CD4-positive, alpha-beta T cell (primary cell): Measurements from ENCODE around the gene SYTL3. TPM values are rescaled to one million over a fixed set of nuclear protein-coding genes. Genes with fewer than 3 reads are reported as not detected.

Source experiments
- ATAC-seq: fragments of 200-7000 bp; cut with Tn5 transposase; one replicate; pipeline ENCODE4 v1.10.0; 2022; ENCODE audit warnings: mild to moderate bottlenecking; ENCODE audit not compliant: poor library complexity
- CTCF ChIA-PET: fragments of 350-600 bp; sonication (Branson Sonifier 250); formaldehyde crosslinking; loops from one replicate; lab custom pipeline; 2021; ENCODE audit warnings: antibody characterized with exemption, inconsistent platforms; lab: Charles Lee
- POLR2A ChIA-PET: fragments of 350-600 bp; sonication (Branson Sonifier 250); formaldehyde crosslinking; loops from one replicate; lab custom pipeline; 2021; ENCODE audit warnings: antibody characterized with exemption, inconsistent platforms; lab: Charles Lee
- DNase-seq, 14 experiments: peaks; one replicate each; pipeline ENCODE4 v3.0.0-alpha.2; 2013 to 2020; ENCODE audit warnings: mixed read lengths in 2 of 14
- H3K27ac ChIP-seq, 2 donors: one replicate each; pipeline versions ENCODE4 v1.5.1 to v1.7.0; 2013; ENCODE audit warnings: low read length in 2 of 2, low read depth in 1 of 2, mild to moderate bottlenecking in 1 of 2
- H3K27me3 ChIP-seq, 2 experiments: 1 replicate in 1 of 2; 2 replicates in 1 of 2; pipeline versions ENCODE4 v1.6.1 to v1.7.0; 2013; ENCODE audit warnings: low read length in 2 of 2, control low read depth in 1 of 2, mild to moderate bottlenecking in 1 of 2, moderate library complexity in 1 of 2; ENCODE audit not compliant: insufficient read depth in 2 of 2, control insufficient read depth in 1 of 2
- H3K36me3 ChIP-seq: one replicate; pipeline ENCODE4 v1.6.1; 2013; ENCODE audit warnings: low read length, control low read depth; ENCODE audit not compliant: insufficient read depth
- H3K4me1 ChIP-seq: one replicate; pipeline ENCODE4 v1.6.1; 2013; ENCODE audit warnings: low read length, control low read depth; ENCODE audit not compliant: insufficient read depth
- H3K4me3 ChIP-seq: one replicate; pipeline ENCODE4 v1.5.1; 2013; ENCODE audit warnings: mild to moderate bottlenecking, low read length, moderate library complexity
- H3K9me3 ChIP-seq, 2 experiments: 1 replicate in 1 of 2; 2 replicates in 1 of 2; pipeline versions ENCODE4 v1.6.1 to v1.7.0; 2013; ENCODE audit warnings: low read length in 2 of 2, mild to moderate bottlenecking in 2 of 2, control low read depth in 1 of 2, moderate library complexity in 1 of 2; ENCODE audit not compliant: control insufficient read depth in 1 of 2, insufficient read depth in 1 of 2
- H3K27ac Mint-ChIP-seq: one replicate; pipeline ENCODE4 v1.8.0; 2020; ENCODE audit warnings: mixed read lengths
- H3K27me3 Mint-ChIP-seq: one replicate; pipeline ENCODE4 v1.8.0; 2021; ENCODE audit warnings: mixed read lengths
- H3K36me3 Mint-ChIP-seq: one replicate; pipeline ENCODE4 v1.8.0; 2021; ENCODE audit warnings: low read depth, mixed read lengths
- H3K4me1 Mint-ChIP-seq: one replicate; pipeline ENCODE4 v1.8.0; 2021; ENCODE audit warnings: low read depth, mixed read lengths
- H3K4me3 Mint-ChIP-seq: one replicate; pipeline ENCODE4 v1.8.0; 2020; ENCODE audit warnings: mild to moderate bottlenecking, mixed read lengths
- H3K9me3 Mint-ChIP-seq: one replicate; pipeline ENCODE4 v1.8.0; 2020; ENCODE audit warnings: mixed read lengths
- intact Hi-C, 2 experiments: fragments of 100-400 bp; cut with DNase I in 1 of 2; cut with micrococcal nuclease in 1 of 2; formaldehyde crosslinking; loops; one replicate each; pipeline versions ENCODE4 v1.15.1 to v1.9.0; 2023 to 2025; cut with DNase I, micrococcal nuclease
- total RNA-seq, 174 experiments: library from RNA in 2 of 174; stranded (reverse) in 2 of 174; gene quantifications; one replicate each; pipeline ENCODE4 v1.2.3 and lab custom pipeline; 2021 to 2026
- TF ChIP-seq, protein P1 (sequence below): fragments of 200-600 bp; IDR thresholded peaks from one replicate; pipeline ENCODE4 v1.8.0; 2022; ENCODE audit warnings: antibody characterized with exemption, mild to moderate bottlenecking

Gene SYTL3
- total RNA-seq, 2 experiments from 2014 or later = 41.2 to 42.7 TPM

GRCh38 chr6:158703111-158703836, 53.4 kb downstream of the SYTL3 start:
- peaks cover 17% of the 10 kb centered on the region for H3K4me1 ChIP-seq
- intact Hi-C loops = loop anchor here in 1 of 2 experiments (5.0 to 10.0 kb wide), 2 partner anchors 109 to 402 kb away; no protein-coding TSS in a partner anchor
- CTCF ChIA-PET = interaction anchor here (0.6 to 1.5 kb wide), 16 partner anchors 12 to 306 kb away, joined by 3 to 11 read pairs (median 4); no protein-coding TSS in a partner anchor
- no peak overlapping the region for H3K27ac Mint-ChIP-seq
- H3K36me3 Mint-ChIP-seq = peaks cover 8% of the 10 kb centered on the region
- peaks cover 7% of the 10 kb centered on the region for H3K36me3 ChIP-seq
- no peak for DNase-seq
- TF ChIP-seq, protein P1, sequence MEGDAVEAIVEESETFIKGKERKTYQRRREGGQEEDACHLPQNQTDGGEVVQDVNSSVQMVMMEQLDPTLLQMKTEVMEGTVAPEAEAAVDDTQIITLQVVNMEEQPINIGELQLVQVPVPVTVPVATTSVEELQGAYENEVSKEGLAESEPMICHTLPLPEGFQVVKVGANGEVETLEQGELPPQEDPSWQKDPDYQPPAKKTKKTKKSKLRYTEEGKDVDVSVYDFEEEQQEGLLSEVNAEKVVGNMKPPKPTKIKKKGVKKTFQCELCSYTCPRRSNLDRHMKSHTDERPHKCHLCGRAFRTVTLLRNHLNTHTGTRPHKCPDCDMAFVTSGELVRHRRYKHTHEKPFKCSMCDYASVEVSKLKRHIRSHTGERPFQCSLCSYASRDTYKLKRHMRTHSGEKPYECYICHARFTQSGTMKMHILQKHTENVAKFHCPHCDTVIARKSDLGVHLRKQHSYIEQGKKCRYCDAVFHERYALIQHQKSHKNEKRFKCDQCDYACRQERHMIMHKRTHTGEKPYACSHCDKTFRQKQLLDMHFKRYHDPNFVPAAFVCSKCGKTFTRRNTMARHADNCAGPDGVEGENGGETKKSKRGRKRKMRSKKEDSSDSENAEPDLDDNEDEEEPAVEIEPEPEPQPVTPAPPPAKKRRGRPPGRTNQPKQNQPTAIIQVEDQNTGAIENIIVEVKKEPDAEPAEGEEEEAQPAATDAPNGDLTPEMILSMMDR = no peak
- H3K4me3 Mint-ChIP-seq = no peak overlapping the region
- no peak overlapping the region for H3K4me3 ChIP-seq
- no peak for ATAC-seq
- H3K27me3 ChIP-seq = no peaks in the 10 kb centered on the region
- POLR2A ChIA-PET = no interaction called here
- H3K9me3 Mint-ChIP-seq = no peaks in the 10 kb centered on the region
- no peak overlapping the region for H3K27ac ChIP-seq
- H3K27me3 Mint-ChIP-seq = no peaks in the 10 kb centered on the region
- H3K9me3 ChIP-seq = no peaks in the 10 kb centered on the region
- peaks cover 6% of the 10 kb centered on the region for H3K4me1 Mint-ChIP-seq

DNA sequence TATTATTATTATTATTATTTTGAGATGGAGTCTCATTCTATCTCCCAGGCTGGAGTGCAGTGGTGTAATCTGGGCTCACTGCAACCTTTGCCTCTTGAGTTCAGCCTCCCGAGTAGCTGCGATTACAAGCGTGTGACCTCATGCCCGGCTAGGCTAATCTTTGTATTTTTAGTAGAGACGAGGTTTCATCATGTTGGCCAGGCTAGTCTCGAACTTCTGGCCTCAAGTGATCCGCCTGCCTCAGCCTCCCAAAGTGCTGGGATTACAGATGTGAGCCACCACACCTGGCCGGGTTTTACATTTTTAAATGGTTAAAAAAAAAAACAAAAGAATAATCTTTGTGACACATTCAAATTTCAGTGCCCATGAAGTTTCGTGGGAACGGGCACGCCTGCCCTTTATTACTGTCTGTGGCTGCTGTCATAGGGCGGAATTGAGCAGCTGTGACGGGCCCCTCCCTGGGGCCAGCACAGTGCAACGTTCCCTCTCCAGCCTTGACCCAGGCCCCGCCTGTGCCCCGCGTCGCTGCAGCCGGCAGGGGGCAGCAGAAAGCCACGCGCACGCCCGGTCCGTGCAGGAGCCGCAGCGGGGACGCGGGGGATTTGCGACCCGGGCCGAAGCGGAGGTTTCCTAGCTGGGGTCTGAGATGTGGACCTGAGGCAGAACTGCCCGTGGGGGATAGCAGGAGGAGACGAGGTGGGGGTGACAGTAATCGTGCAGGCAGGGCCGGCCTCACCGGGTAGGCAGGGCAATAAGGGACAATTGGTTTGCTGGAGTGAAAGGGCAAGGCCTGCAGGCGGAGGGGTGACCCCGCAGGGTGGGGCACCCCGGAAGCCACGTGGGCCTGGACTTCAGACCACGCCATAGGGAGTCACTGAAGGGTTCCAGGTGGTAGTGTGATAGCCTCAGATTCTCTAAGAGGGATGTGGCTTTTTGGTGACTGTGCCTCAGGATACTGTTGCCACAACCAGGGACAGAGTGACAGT, 54.3 kb downstream of the SYTL3 start:
- Mint-ChIP-seq H3K4me1 (peaks cover 6% of the 10 kb centered on the region), H3K27ac (no peak overlapping the region), H3K36me3 (peaks cover 11% of the 10 kb centered on the region), H3K27me3 (no peaks in the 10 kb centered on the region), H3K4me3 (peak overlapping the region; percentile 69), H3K9me3 (no peaks in the 10 kb centered on the region)
- Histone ChIP-seq H3K27me3 (no peaks in the 10 kb centered on the region), H3K36me3 (peaks cover 13% of the 10 kb centered on the region), H3K4me1 (peaks cover 17% of the 10 kb centered on the region), H3K9me3 (no peaks in the 10 kb centered on the region), H3K4me3 (peak overlapping the region; percentile 44), H3K27ac (no peak overlapping the region)
- POLR2A ChIA-PET = no interaction called here
- ATAC-seq (peak; percentile 96), DNase-seq (peak; percentile 43 to 89 (median 74))
- TF ChIP-seq, protein P1 = peak; percentile 99
- intact Hi-C loops = loop anchor here (1.0 to 10.0 kb wide), 4 partner anchors 108 to 431 kb away; no protein-coding TSS in a partner anchor
- CTCF ChIA-PET = interaction anchor here (0.5 to 1.5 kb wide), 18 partner anchors 13 to 305 kb away, joined by 3 to 11 read pairs (median 4); partner anchors contain the start of gene DYNLT1

GRCh38 chr6:158705386-158706126, 55.7 kb downstream of the SYTL3 start:
- Mint-ChIP-seq H3K36me3 (peaks cover 24% of the 10 kb centered on the region), H3K4me3 (no peak overlapping the region), H3K27me3 (no peaks in the 10 kb centered on the region), H3K4me1 (peaks cover 6% of the 10 kb centered on the region), H3K27ac (no peak overlapping the region), H3K9me3 (no peaks in the 10 kb centered on the region)
- Histone ChIP-seq H3K9me3 (no peaks in the 10 kb centered on the region), H3K4me3 (no peak overlapping the region), H3K27me3 (no peaks in the 10 kb centered on the region), H3K36me3 (peaks cover 13% of the 10 kb centered on the region), H3K27ac (no peak overlapping the region), H3K4me1 (peaks cover 17% of the 10 kb centered on the region)
- DNase-seq (no peak), ATAC-seq (no peak)
- POLR2A ChIA-PET = no interaction called here
- CTCF ChIA-PET = no interaction called here
- intact Hi-C loops = loop anchor here (2.0 to 10.0 kb wide), 3 partner anchors 87 to 429 kb away; no protein-coding TSS in a partner anchor
- TF ChIP-seq, protein P1 = no peak
